ENCODE measurements around the gene FAM53C. TPM values are rescaled to one million over a fixed set of nuclear protein-coding genes. Genes with fewer than 3 reads are reported as not detected.
"Not testable (repeated sequence)": the region's sequence is repeated elsewhere in the genome, so short reads cannot be mapped to it uniquely, and the experiment has no call there.

FAM53C gene
- total RNA-seq: 10.4 TPM

GRCh38 chr5:138337685-138338410 lies at the start of gene FAM53C:
Gene FAM53C (plus strand): TSS chr5:138338266. CDS start chr5:138341336, 3,070 bp downstream.
- DNase-seq (ENCODE audit: low spot score) (peak; percentile 96), ATAC-seq (peak; percentile 92)

GRCh38 chr5:138289296-138289695 lies 48.8 kb upstream of the FAM53C start:
- DNase-seq (ENCODE audit: low spot score): no peak
- ATAC-seq: no peak

GRCh38 chr5:138303372-138303771 lies 34.7 kb upstream of the FAM53C start:
- DNase-seq (ENCODE audit: low spot score): no peak
- no peak for ATAC-seq

- DNase-seq (ENCODE audit: low spot score): no peak
- ATAC-seq: peak; percentile 33
Observed at GRCh38 chr5:138305797-138306196, 32.3 kb upstream of the FAM53C start.

GRCh38 chr5:138315751-138316278 lies 22.3 kb upstream of the FAM53C start:
- DNase-seq (ENCODE audit: low spot score) (no peak), ATAC-seq (no peak)

GRCh38 chr5:138316355-138316754 lies 21.7 kb upstream of the FAM53C start:
- no peak for DNase-seq (ENCODE audit: low spot score)
- no peak for ATAC-seq

GRCh38 chr5:138318211-138318610 lies 19.9 kb upstream of the FAM53C start:
- DNase-seq (ENCODE audit: low spot score); ATAC-seq: not testable (repeated sequence)

- ATAC-seq (no peak), DNase-seq (ENCODE audit: low spot score) (no peak)
Observed at GRCh38 chr5:138330813-138331448, 7.1 kb upstream of the FAM53C start.

- peak; percentile 97 for DNase-seq (ENCODE audit: low spot score)
- peak; percentile 99 for ATAC-seq
Observed at GRCh38 chr5:138331449-138332368, 6.4 kb upstream of the FAM53C start, which contains the start of gene CDC25C. Gene CDC25C (minus strand): TSS chr5:138331804. CDS start chr5:138331180, 624 bp downstream.

- DNase-seq (ENCODE audit: low spot score): no peak
- ATAC-seq: no peak
Observed at GRCh38 chr5:138334867-138335447, 3.1 kb upstream of the FAM53C start.

- DNase-seq (ENCODE audit: low spot score) (no peak), ATAC-seq (peak; percentile 42)
Observed at GRCh38 chr5:138336952-138337684, 948 bp upstream of the FAM53C start.

GRCh38 chr5:138338411-138339090 lies 485 bp downstream of the FAM53C start:
- no peak for DNase-seq (ENCODE audit: low spot score)
- ATAC-seq: no peak

GRCh38 chr5:138339091-138339456 lies 1.0 kb downstream of the FAM53C start:
- no peak for DNase-seq (ENCODE audit: low spot score)
- ATAC-seq: no peak

GRCh38 chr5:138339464-138339863 lies 1.4 kb downstream of the FAM53C start:
- DNase-seq (ENCODE audit: low spot score): no peak
- ATAC-seq: no peak

GRCh38 chr5:138340008-138340407 lies 1.9 kb downstream of the FAM53C start:
- no peak for DNase-seq (ENCODE audit: low spot score)
- ATAC-seq: no peak

- DNase-seq (ENCODE audit: low spot score) (no peak), ATAC-seq (no peak)
Observed at GRCh38 chr5:138344887-138345622, 7.0 kb downstream of the FAM53C start.

- DNase-seq (ENCODE audit: low spot score): no peak
- ATAC-seq: no peak
Observed at GRCh38 chr5:138346889-138347288, 8.8 kb downstream of the FAM53C start.

GRCh38 chr5:138349852-138350562 lies 11.9 kb downstream of the FAM53C start:
- no peak for ATAC-seq

More at GRCh38 chr5:138349852-138350562, 11.9 kb downstream of the FAM53C start:
- DNase-seq (ENCODE audit: low spot score): no peak

Measured in left lobe of liver (tissue), 2 donors.